Keratinocyte (primary cell): ENCODE measurements around the gene CASP9. TPM values are rescaled to one million over a fixed set of nuclear protein-coding genes. Genes with fewer than 3 reads are reported as not detected.

Experiments
- DNase-seq: peaks from one replicate; pipeline ENCODE4 v3.0.0-alpha.2; 2011; ENCODE audit warnings: low read depth, missing footprints, low spot score
- FAIRE-seq: peaks from 2 replicates; lab custom pipeline; 2011; peaks lifted over from hg19 to GRCh38; lab: Jason Lieb, UNC
- H2AFZ ChIP-seq: 2 replicates; pipeline ENCODE4 v1.6.0; 2012; ENCODE audit warnings: low read length, control low read depth, inconsistent platforms; ENCODE audit not compliant: control insufficient read depth
- H3K27ac ChIP-seq: 2 replicates; pipeline ENCODE4 v1.5.1; 2011; ENCODE audit warnings: low read length; ENCODE audit not compliant: control insufficient read depth, insufficient read depth
- H3K27me3 ChIP-seq: 3 replicates; pipeline ENCODE4 v1.6.0; 2011; ENCODE audit warnings: low read length; ENCODE audit not compliant: control insufficient read depth, insufficient read depth; ENCODE audit errors: extremely low read depth
- H3K36me3 ChIP-seq, 2 experiments: 2 replicates in 1 of 2; 3 replicates in 1 of 2; pipeline ENCODE4 v1.5.1; 2011; ENCODE audit warnings: low read length in 2 of 2, mild to moderate bottlenecking in 1 of 2; ENCODE audit not compliant: control insufficient read depth in 2 of 2, insufficient read depth in 2 of 2; ENCODE audit errors: extremely low read depth in 1 of 2
- H3K4me1 ChIP-seq: 3 replicates; pipeline ENCODE4 v1.5.1; 2011; ENCODE audit warnings: low read length; ENCODE audit not compliant: control insufficient read depth, insufficient read depth; ENCODE audit errors: extremely low read depth
- H3K4me2 ChIP-seq: 3 replicates; pipeline ENCODE4 v1.6.0; 2011; ENCODE audit warnings: low read depth, low read length; ENCODE audit not compliant: control insufficient read depth, insufficient read depth; ENCODE audit errors: extremely low read depth
- H3K4me3 ChIP-seq, 3 experiments: fragments of 200-600 bp in 1 of 3; sonication (generic) in 1 of 3; 2 replicates in 2 of 3; 3 replicates in 1 of 3; pipeline ENCODE4 v1.5.1; 2011 to 2016; ENCODE audit warnings: low read length in 3 of 3, mild to moderate bottlenecking in 3 of 3, control low read depth in 2 of 3, inconsistent platforms in 1 of 3, low read depth in 1 of 3, mixed read lengths in 1 of 3, mixed run types in 1 of 3, moderate library complexity in 1 of 3; ENCODE audit not compliant: control insufficient read depth in 2 of 3, insufficient read depth in 2 of 3; ENCODE audit errors: extremely low read depth in 1 of 3
- H3K79me2 ChIP-seq: 2 replicates; pipeline ENCODE4 v1.6.0; 2012; ENCODE audit warnings: low read length; ENCODE audit not compliant: control insufficient read depth, insufficient read depth
- H3K9ac ChIP-seq: 3 replicates; pipeline ENCODE4 v1.6.0; 2011; ENCODE audit warnings: low read length; ENCODE audit not compliant: control insufficient read depth, insufficient read depth; ENCODE audit errors: extremely low read depth
- H3K9me1 ChIP-seq: 3 replicates; pipeline ENCODE4 v1.6.0; 2011; ENCODE audit warnings: low read length; ENCODE audit not compliant: control insufficient read depth, insufficient read depth; ENCODE audit errors: extremely low read depth
- H3K9me3 ChIP-seq: 2 replicates; pipeline ENCODE4 v1.5.1; 2012; ENCODE audit warnings: low read depth, low read length; ENCODE audit not compliant: control insufficient read depth
- H4K20me1 ChIP-seq: 3 replicates; pipeline ENCODE4 v1.6.0; 2011; ENCODE audit warnings: low read length; ENCODE audit not compliant: control insufficient read depth, insufficient read depth; ENCODE audit errors: extremely low read depth
- CTCF ChIP-seq, 3 experiments: IDR thresholded peaks in 1 of 3; conservative IDR thresholded peaks in 1 of 3; optimal IDR thresholded peaks in 1 of 3; 2 replicates in 2 of 3; 3 replicates in 1 of 3; pipeline versions ENCODE3 to v1.5.1; 2011; ENCODE audit warnings: low read length in 3 of 3, mild to moderate bottlenecking in 3 of 3, moderate library complexity in 2 of 3, control low read depth in 1 of 3, inconsistent platforms in 1 of 3; ENCODE audit not compliant: insufficient read depth in 2 of 3; ENCODE audit errors: extremely low read depth in 1 of 3
- EZH2 ChIP-seq: IDR thresholded peaks from one replicate; pipeline ENCODE4 v1.6.1; 2012; ENCODE audit warnings: inconsistent platforms, mild to moderate bottlenecking, low read length, moderate library complexity
- dilution Hi-C: fragments of 300-500 bp; cut with MboI; formaldehyde crosslinking; loops from one replicate; pipeline ENCODE4 v1.7.0; 2020; ENCODE audit warnings: low sequenced_read_pairs; ENCODE audit not compliant: extremely low pct_ligation_motif_present
- polyA plus RNA-seq, 5 experiments: library from polyadenylated mRNA; depleted of rRNA in 3 of 5; stranded (reverse) in 3 of 5; stranded (forward) in 1 of 5; unstranded in 1 of 5; fragments of >200 nt; gene quantifications; 1 replicate in 1 of 5; 2 replicates in 3 of 5; 3 replicates in 1 of 5; pipeline versions ENCODE4 v1.2.1 to v1.2.3, GENCODE V29; 2011 to 2012; ENCODE audit warnings: missing spikeins in 2 of 5, low read depth in 1 of 5, low replicate concordance in 1 of 5

The CASP9 gene
- polyA plus RNA-seq, 1 donor (not counting 4 experiments of a cell fraction or from before 2014, with no cell fraction given), result 4.4 TPM

- Histone ChIP-seq H4K20me1 (no peaks in the 10 kb centered on the region), H3K4me2 (peak overlapping the region; percentile 71), H3K4me1 (peaks cover 21% of the 10 kb centered on the region), H3K9me1 (no peaks in the 10 kb centered on the region), H3K9ac (peak overlapping the region; percentile 83), H3K79me2 (peaks cover 16% of the 10 kb centered on the region), H3K4me3 (peak overlapping the region; percentile 52 to 69 (median 69)), H3K36me3 (no peaks in the 10 kb centered on the region), H3K27me3 (no peaks in the 10 kb centered on the region), H2AFZ (peak overlapping the region; percentile 88), H3K9me3 (no peaks in the 10 kb centered on the region), H3K27ac (peak overlapping the region; percentile 88)
- TF ChIP-seq EZH2, result no peak
- TF ChIP-seq CTCF (optimal IDR thresholded peaks at IDR 0.05 in 1 of 3, IDR thresholded peaks at IDR 0.05 in 1 of 3, conservative IDR thresholded peaks at IDR 0.05 in 1 of 3; ENCODE audit: extremely low read depth in 1 of 3, insufficient read depth in 2 of 3, low read length in 3 of 3), result no peak
- DNase-seq, result peak; percentile 98
- FAIRE-seq, result peak; percentile 43
- dilution Hi-C loops, result no loop called here
Measured at GRCh38 chr1:15524283-15525049, 451 bp upstream of the CASP9 start.

DNA sequence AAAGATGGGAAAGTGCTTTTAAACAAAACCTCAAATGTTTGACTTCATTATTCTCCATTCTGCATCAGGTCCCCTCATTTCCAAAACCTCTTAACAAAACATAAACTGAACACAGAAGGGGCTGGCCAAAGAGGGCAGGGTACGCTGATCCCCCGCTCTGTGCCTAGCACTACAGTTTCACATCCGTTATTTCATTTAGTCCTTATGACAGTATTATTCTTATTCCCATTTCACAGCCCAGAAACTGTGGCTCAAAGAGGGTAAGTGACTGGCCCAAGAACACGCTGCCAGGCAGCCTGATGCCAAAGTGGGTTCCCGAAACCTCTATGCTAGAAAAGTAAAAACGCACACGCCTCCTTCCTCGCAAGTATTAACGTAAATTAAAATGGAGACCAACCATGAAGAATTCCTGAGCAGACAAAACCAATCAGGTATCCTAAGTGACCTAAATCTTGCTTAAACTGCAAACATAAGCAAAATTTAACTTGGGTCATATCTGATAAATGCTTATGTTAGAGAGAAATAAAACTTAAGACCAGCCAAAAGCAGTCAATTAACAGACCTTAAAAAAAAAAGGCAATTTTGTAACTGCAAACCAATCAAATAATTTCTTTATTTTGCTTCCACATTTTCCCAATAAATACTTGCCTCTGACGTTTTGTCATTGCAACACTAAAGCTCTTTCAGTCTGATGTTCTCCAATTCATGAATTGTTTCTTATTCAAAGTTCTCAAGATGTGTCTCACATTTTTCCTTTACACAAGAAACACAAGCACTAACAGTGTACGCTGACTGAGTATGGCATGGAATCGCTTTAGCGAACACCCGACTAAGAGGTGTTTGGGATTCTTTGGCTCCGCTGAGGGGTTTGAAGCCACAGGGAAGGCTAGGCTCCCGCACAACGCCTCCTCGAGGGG, 653 bp downstream of the CASP9 start:
- no peak for FAIRE-seq
- H3K9me1 ChIP-seq, result no peaks in the 10 kb centered on the region
- peak overlapping the region; percentile 67 for H3K9ac ChIP-seq
- peak overlapping the region; percentile 71 for H3K4me2 ChIP-seq
- H2AFZ ChIP-seq, result peak overlapping the region; percentile 21
- peaks cover 12% of the 10 kb centered on the region for H3K79me2 ChIP-seq
- no peak for DNase-seq
- H3K36me3 ChIP-seq, result no peaks in the 10 kb centered on the region
- no peak for TF ChIP-seq CTCF (optimal IDR thresholded peaks at IDR 0.05 in 1 of 3, IDR thresholded peaks at IDR 0.05 in 1 of 3, conservative IDR thresholded peaks at IDR 0.05 in 1 of 3; ENCODE audit: extremely low read depth in 1 of 3, insufficient read depth in 2 of 3, low read length in 3 of 3)
- no peak for TF ChIP-seq EZH2
- no peaks in the 10 kb centered on the region for H4K20me1 ChIP-seq
- peaks cover 21% of the 10 kb centered on the region for H3K4me1 ChIP-seq
- peak overlapping the region; percentile 22 for H3K27ac ChIP-seq
- no peaks in the 10 kb centered on the region for H3K9me3 ChIP-seq
- no peaks in the 10 kb centered on the region for H3K27me3 ChIP-seq
- dilution Hi-C loops, result no loop called here
- H3K4me3 ChIP-seq, result peak overlapping the region; percentile 69 to 71 (median 69)
